Activated B cell treated with CpG ODN at 0.5 μM for 24 hours (primary cell): Measurements from ENCODE around the gene SIK1. TPM values are rescaled to one million over a fixed set of nuclear protein-coding genes. Genes with fewer than 3 reads are reported as not detected.
"Not testable (repeated sequence)": the region's sequence is repeated elsewhere in the genome, so short reads cannot be mapped to it uniquely, and the experiment has no call there.

Experiments used
- ATAC-seq: fragments of 200-7000 bp; cut with Tn5 transposase; one replicate; pipeline ENCODE4 v1.10.0; 2021; ENCODE audit warnings: low read depth, mild to moderate bottlenecking, moderate library complexity
- CTCF ChIA-PET: fragments of 350-600 bp; sonication (Branson Sonifier 250); formaldehyde crosslinking; loops from one replicate; lab custom pipeline; 2021; ENCODE audit warnings: antibody characterized with exemption; lab: Charles Lee
- POLR2A ChIA-PET: fragments of 350-600 bp; sonication (Branson Sonifier 250); formaldehyde crosslinking; loops from one replicate; lab custom pipeline; 2021; ENCODE audit warnings: antibody characterized with exemption; lab: Charles Lee
- DNase-seq: peaks from one replicate; pipeline ENCODE4 v3.0.0; 2022
- H3K27ac Mint-ChIP-seq: one replicate; pipeline ENCODE4 v1.8.0; 2020; ENCODE audit warnings: mixed read lengths
- H3K27me3 Mint-ChIP-seq: one replicate; pipeline ENCODE4 v1.8.0; 2021; ENCODE audit warnings: mixed read lengths
- H3K36me3 Mint-ChIP-seq: one replicate; pipeline ENCODE4 v1.8.0; 2021; ENCODE audit warnings: low read depth, mixed read lengths
- H3K4me1 Mint-ChIP-seq: one replicate; pipeline ENCODE4 v1.8.0; 2021; ENCODE audit warnings: mixed read lengths
- H3K4me3 Mint-ChIP-seq: one replicate; pipeline ENCODE4 v1.8.0; 2020; ENCODE audit warnings: mild to moderate bottlenecking, mixed read lengths
- H3K9me3 Mint-ChIP-seq: one replicate; pipeline ENCODE4 v1.8.0; 2020; ENCODE audit warnings: mixed read lengths
- intact Hi-C: fragments of 100-400 bp; cut with micrococcal nuclease; formaldehyde crosslinking; loops from one replicate; pipeline ENCODE4 v1.15.1; 2024
- total RNA-seq: library from RNA; stranded (reverse); gene quantifications from 2 replicates; pipeline ENCODE4 v1.2.3, GENCODE V29; 2022

SIK1 gene
- total RNA-seq, 1 donor from 2014 or later, result 20.2 TPM

- H3K27ac Mint-ChIP-seq, H3K36me3 Mint-ChIP-seq, CTCF ChIA-PET, H3K9me3 Mint-ChIP-seq, DNase-seq, H3K4me1 Mint-ChIP-seq, intact Hi-C loops, ATAC-seq, H3K4me3 Mint-ChIP-seq, POLR2A ChIA-PET, H3K27me3 Mint-ChIP-seq: not testable (repeated sequence)
Observed at GRCh38 chr21:43403651-43404430, 23.1 kb downstream of the SIK1 start.

- intact Hi-C loops, POLR2A ChIA-PET, CTCF ChIA-PET, H3K36me3 Mint-ChIP-seq, H3K4me1 Mint-ChIP-seq, H3K9me3 Mint-ChIP-seq, H3K27ac Mint-ChIP-seq, DNase-seq, H3K27me3 Mint-ChIP-seq, ATAC-seq, H3K4me3 Mint-ChIP-seq: not testable (repeated sequence)
Observed at GRCh38 chr21:43401125-43401524, 25.8 kb downstream of the SIK1 start.

- H3K27ac Mint-ChIP-seq, intact Hi-C loops, H3K4me3 Mint-ChIP-seq, H3K36me3 Mint-ChIP-seq, H3K27me3 Mint-ChIP-seq, H3K4me1 Mint-ChIP-seq, DNase-seq, CTCF ChIA-PET, POLR2A ChIA-PET, H3K9me3 Mint-ChIP-seq: not testable (repeated sequence)
- ATAC-seq, result peak; percentile 70
Observed at GRCh38 chr21:43399595-43400015, 27.3 kb downstream of the SIK1 start.

GRCh38 chr21:43399136-43399535 lies 27.8 kb downstream of the SIK1 start:
- H3K4me1 Mint-ChIP-seq, H3K27ac Mint-ChIP-seq, H3K36me3 Mint-ChIP-seq, H3K4me3 Mint-ChIP-seq, H3K9me3 Mint-ChIP-seq, POLR2A ChIA-PET, intact Hi-C loops, H3K27me3 Mint-ChIP-seq, DNase-seq, CTCF ChIA-PET: not testable (repeated sequence)
- peak; percentile 60 for ATAC-seq

GRCh38 chr21:43398533-43398932 lies 28.4 kb downstream of the SIK1 start:
- H3K36me3 Mint-ChIP-seq, POLR2A ChIA-PET, intact Hi-C loops, H3K27me3 Mint-ChIP-seq, H3K4me3 Mint-ChIP-seq, H3K27ac Mint-ChIP-seq, H3K9me3 Mint-ChIP-seq, DNase-seq, CTCF ChIA-PET, H3K4me1 Mint-ChIP-seq: not testable (repeated sequence)
- peak; percentile 19 for ATAC-seq

- H3K27ac Mint-ChIP-seq, H3K4me1 Mint-ChIP-seq, H3K9me3 Mint-ChIP-seq, CTCF ChIA-PET, intact Hi-C loops, ATAC-seq, H3K27me3 Mint-ChIP-seq, H3K4me3 Mint-ChIP-seq, H3K36me3 Mint-ChIP-seq, DNase-seq, POLR2A ChIA-PET: not testable (repeated sequence)
Observed at GRCh38 chr21:43398000-43398399, 28.9 kb downstream of the SIK1 start.

- H3K4me3 Mint-ChIP-seq, intact Hi-C loops, H3K27me3 Mint-ChIP-seq, H3K27ac Mint-ChIP-seq, H3K9me3 Mint-ChIP-seq, H3K4me1 Mint-ChIP-seq, DNase-seq, CTCF ChIA-PET, H3K36me3 Mint-ChIP-seq, ATAC-seq, POLR2A ChIA-PET: not testable (repeated sequence)
Observed at GRCh38 chr21:43397439-43397808, 29.5 kb downstream of the SIK1 start.

GRCh38 chr21:43396788-43397438 lies 30.0 kb downstream of the SIK1 start:
- CTCF ChIA-PET, H3K27ac Mint-ChIP-seq, H3K27me3 Mint-ChIP-seq, DNase-seq, H3K9me3 Mint-ChIP-seq, H3K4me1 Mint-ChIP-seq, ATAC-seq, POLR2A ChIA-PET, H3K36me3 Mint-ChIP-seq, intact Hi-C loops, H3K4me3 Mint-ChIP-seq: not testable (repeated sequence)

GRCh38 chr21:43383351-43383750 lies 43.6 kb downstream of the SIK1 start:
- peak; percentile 51 for ATAC-seq
- intact Hi-C loops, CTCF ChIA-PET: not testable (repeated sequence)

GRCh38 chr21:43382902-43383301 lies 44.0 kb downstream of the SIK1 start:
- DNase-seq, POLR2A ChIA-PET, H3K36me3 Mint-ChIP-seq, H3K4me1 Mint-ChIP-seq, H3K4me3 Mint-ChIP-seq, H3K27me3 Mint-ChIP-seq, ATAC-seq, H3K27ac Mint-ChIP-seq, H3K9me3 Mint-ChIP-seq, CTCF ChIA-PET, intact Hi-C loops: not testable (repeated sequence)

More at GRCh38 chr21:43383351-43383750, 43.6 kb downstream of the SIK1 start:
- H3K9me3 Mint-ChIP-seq, H3K4me1 Mint-ChIP-seq, H3K4me3 Mint-ChIP-seq, H3K27ac Mint-ChIP-seq, H3K27me3 Mint-ChIP-seq, POLR2A ChIA-PET, H3K36me3 Mint-ChIP-seq, DNase-seq: not testable (repeated sequence)

GRCh38 chr21:43380852-43381533 lies 45.9 kb downstream of the SIK1 start:
- peak; percentile 51 for ATAC-seq
- H3K9me3 Mint-ChIP-seq, POLR2A ChIA-PET, H3K36me3 Mint-ChIP-seq, H3K4me3 Mint-ChIP-seq, CTCF ChIA-PET, H3K27ac Mint-ChIP-seq, H3K27me3 Mint-ChIP-seq, intact Hi-C loops, H3K4me1 Mint-ChIP-seq, DNase-seq: not testable (repeated sequence)

- CTCF ChIA-PET, intact Hi-C loops, DNase-seq, H3K27me3 Mint-ChIP-seq, H3K27ac Mint-ChIP-seq, H3K9me3 Mint-ChIP-seq, H3K4me1 Mint-ChIP-seq, POLR2A ChIA-PET, H3K36me3 Mint-ChIP-seq, H3K4me3 Mint-ChIP-seq: not testable (repeated sequence)
- peak; percentile 22 for ATAC-seq
Observed at GRCh38 chr21:43380337-43380736, 46.6 kb downstream of the SIK1 start.
